Peyer's patch (tissue), 4 donors: ENCODE data around the gene PIK3IP1.
A peak's percentile ranks its signal among the peaks of the same experiment; 100 is the strongest.

Experiments
- POLR2A ChIP-seq, 2 donors: fragments of 450-650 bp; IDR thresholded peaks; one replicate each; pipeline ENCODE4 v1.5.1; 2017; ENCODE audit warnings: antibody characterized with exemption in 2 of 2, mild to moderate bottlenecking in 2 of 2, moderate library complexity in 2 of 2
- TF ChIP-seq, protein P1 (sequence below), 6 experiments: fragments of 450-650 bp in 4 of 6; fragments of 200-600 bp in 2 of 6; sonication (generic) in 1 of 6; IDR thresholded peaks; one replicate each; pipeline ENCODE4 v1.5.1; 2017 to 2019; ENCODE audit warnings: antibody characterized with exemption in 6 of 6, mild to moderate bottlenecking in 3 of 6, moderate library complexity in 1 of 6

GRCh38 chr22:31241936-31242335, 50.4 kb downstream of the PIK3IP1 start:
- TF ChIP-seq, protein P1, sequence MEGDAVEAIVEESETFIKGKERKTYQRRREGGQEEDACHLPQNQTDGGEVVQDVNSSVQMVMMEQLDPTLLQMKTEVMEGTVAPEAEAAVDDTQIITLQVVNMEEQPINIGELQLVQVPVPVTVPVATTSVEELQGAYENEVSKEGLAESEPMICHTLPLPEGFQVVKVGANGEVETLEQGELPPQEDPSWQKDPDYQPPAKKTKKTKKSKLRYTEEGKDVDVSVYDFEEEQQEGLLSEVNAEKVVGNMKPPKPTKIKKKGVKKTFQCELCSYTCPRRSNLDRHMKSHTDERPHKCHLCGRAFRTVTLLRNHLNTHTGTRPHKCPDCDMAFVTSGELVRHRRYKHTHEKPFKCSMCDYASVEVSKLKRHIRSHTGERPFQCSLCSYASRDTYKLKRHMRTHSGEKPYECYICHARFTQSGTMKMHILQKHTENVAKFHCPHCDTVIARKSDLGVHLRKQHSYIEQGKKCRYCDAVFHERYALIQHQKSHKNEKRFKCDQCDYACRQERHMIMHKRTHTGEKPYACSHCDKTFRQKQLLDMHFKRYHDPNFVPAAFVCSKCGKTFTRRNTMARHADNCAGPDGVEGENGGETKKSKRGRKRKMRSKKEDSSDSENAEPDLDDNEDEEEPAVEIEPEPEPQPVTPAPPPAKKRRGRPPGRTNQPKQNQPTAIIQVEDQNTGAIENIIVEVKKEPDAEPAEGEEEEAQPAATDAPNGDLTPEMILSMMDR (IDR thresholded peaks at IDR 0.05) = peak in 1 of 6 experiments; percentile 11
- TF ChIP-seq POLR2A (IDR thresholded peaks at IDR 0.05) = no peak
